ENCODE results near the gene PCSK2.

The PCSK2 gene

DNA sequence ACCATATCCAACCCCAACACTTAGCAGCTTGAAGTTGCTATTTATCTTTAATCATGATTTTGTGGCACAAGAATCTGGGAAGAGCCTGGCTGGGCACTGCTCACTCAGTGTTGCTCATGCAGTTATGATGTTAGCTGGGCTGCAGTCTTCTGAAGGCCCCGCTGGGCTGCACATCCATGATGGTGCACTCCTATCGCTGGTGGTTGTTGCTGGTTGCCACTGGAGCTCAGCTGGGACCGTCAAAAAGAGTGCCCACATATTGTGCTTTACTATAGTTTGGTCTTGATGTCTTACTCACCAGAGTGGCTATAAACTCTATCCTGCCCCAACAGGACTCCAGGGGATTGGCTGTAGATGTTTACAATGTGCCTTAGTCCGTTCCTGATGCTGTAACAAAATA lies 137.8 kb downstream of the PCSK2 start:
- TF ChIP-seq, protein P1, sequence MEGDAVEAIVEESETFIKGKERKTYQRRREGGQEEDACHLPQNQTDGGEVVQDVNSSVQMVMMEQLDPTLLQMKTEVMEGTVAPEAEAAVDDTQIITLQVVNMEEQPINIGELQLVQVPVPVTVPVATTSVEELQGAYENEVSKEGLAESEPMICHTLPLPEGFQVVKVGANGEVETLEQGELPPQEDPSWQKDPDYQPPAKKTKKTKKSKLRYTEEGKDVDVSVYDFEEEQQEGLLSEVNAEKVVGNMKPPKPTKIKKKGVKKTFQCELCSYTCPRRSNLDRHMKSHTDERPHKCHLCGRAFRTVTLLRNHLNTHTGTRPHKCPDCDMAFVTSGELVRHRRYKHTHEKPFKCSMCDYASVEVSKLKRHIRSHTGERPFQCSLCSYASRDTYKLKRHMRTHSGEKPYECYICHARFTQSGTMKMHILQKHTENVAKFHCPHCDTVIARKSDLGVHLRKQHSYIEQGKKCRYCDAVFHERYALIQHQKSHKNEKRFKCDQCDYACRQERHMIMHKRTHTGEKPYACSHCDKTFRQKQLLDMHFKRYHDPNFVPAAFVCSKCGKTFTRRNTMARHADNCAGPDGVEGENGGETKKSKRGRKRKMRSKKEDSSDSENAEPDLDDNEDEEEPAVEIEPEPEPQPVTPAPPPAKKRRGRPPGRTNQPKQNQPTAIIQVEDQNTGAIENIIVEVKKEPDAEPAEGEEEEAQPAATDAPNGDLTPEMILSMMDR (conservative IDR thresholded peaks at IDR 0.05; ENCODE audit: control insufficient read depth, insufficient read depth, low read depth, low read length) = no peak
- H3K4me3 ChIP-seq (ENCODE audit: control insufficient read depth, low read depth, low read length) = no peak overlapping the region

DNA sequence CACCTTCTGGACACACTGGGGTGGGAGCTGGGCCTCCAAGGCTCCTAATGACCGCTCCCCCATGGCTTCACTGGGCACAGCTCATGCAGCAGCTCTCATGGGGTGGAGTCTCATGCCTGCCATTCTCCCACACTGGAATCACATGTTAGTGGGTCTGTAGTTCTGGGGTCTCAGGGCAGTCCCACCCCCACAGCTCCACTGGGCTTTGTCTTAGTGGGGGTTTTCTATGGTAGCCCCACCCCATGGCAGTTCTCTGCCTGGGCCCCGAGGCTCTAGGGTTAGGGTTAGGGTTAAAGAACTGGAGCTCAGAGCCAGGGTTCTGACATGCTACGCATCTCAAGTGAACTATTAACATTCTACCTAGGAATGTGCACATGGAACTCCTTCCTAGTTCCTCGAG lies 139.0 kb downstream of the PCSK2 start:
- TF ChIP-seq, protein P1 (conservative IDR thresholded peaks at IDR 0.05; ENCODE audit: control insufficient read depth, insufficient read depth, low read depth, low read length) = no peak
- DNase-seq (ENCODE audit: low read depth) = no peak
- no peak overlapping the region for H3K4me3 ChIP-seq (ENCODE audit: control insufficient read depth, low read depth, low read length)

More for the DNA sequence above, 137.8 kb downstream of the PCSK2 start:
- no peak for DNase-seq (ENCODE audit: low read depth)

DNA sequence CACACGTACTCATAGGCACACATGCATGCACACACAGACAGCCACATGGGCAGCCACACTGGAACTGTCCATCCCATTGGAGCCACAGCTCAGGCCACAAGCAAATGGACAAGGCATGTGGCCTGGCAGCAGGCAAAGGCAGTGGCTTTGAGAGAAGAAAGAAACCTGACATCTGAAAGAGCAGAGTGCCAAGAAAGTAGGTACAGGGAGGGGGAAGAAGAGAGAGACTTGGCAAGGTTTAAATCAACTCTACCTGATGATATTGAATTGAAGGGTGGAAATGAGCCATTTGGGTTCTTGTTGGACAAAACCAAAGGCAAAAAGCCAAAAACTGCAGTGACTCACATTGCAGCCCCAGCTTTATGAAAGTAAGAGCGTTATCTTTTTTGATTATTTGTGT lies 142.7 kb downstream of the PCSK2 start:
- DNase-seq (ENCODE audit: low read depth) = no peak
- H3K4me3 ChIP-seq (ENCODE audit: control insufficient read depth, low read depth, low read length) = no peak overlapping the region

DNA sequence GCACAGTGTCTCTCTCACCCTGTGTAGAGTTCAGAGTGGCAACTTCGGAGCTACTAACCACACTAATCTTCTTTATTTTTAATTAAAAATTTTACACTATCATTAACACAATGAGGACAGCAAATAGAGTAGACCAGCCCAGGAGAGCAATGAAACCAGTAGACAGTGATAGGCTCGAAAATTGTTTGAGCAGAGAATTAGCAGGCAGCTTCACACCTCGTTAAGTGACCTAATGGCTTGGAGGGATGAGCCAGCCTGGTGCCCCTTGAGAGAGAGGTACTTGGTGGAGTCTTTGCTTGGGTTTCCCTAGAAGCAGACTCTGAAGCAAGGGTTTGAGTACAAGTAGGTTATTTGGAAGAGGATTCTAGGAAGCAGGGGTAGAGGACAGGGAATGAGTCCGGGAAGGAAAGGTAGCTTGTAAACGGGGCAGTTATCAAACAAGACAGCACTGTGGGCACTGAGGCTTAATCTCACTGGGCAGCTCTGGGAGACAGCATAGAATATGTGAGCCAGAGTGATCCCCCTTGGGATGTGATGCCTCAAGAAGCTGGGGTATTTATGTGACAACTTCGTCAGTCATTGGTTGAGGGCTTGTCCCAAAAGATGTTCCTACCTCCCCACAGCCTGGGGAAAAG lies 146.1 kb downstream of the PCSK2 start:
- H3K4me3 ChIP-seq (ENCODE audit: control insufficient read depth, low read depth, low read length) = no peak overlapping the region
- no peak for DNase-seq (ENCODE audit: low read depth)
- TF ChIP-seq, protein P1 (conservative IDR thresholded peaks at IDR 0.05; ENCODE audit: control insufficient read depth, insufficient read depth, low read depth, low read length) = no peak

More for the DNA sequence above, 142.7 kb downstream of the PCSK2 start:
- TF ChIP-seq, protein P1 (conservative IDR thresholded peaks at IDR 0.05; ENCODE audit: control insufficient read depth, insufficient read depth, low read depth, low read length) = no peak

DNA sequence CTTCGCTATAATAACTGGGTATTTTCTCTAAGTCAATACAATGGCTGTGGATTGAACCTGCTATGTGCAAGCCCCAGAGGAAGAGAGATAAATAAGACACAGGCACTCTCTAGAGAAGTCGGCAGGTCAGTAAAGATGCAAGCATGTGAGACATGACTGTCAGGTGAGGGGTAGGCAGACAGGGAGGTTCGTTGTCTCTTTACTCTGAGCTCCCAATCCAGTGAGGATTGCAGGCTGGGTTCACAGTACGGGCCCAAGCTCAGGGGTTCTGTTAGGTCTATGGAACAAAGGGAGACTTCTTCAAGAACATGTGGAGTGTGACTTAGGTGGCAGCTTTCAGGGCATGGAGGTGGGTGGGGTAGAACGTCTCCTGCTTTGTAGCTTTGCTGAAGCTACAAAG lies 147.2 kb downstream of the PCSK2 start:
- H3K4me3 ChIP-seq (ENCODE audit: control insufficient read depth, low read depth, low read length) = no peak overlapping the region
- no peak for DNase-seq (ENCODE audit: low read depth)
- TF ChIP-seq, protein P1 (conservative IDR thresholded peaks at IDR 0.05; ENCODE audit: control insufficient read depth, insufficient read depth, low read depth, low read length) = no peak

DNA sequence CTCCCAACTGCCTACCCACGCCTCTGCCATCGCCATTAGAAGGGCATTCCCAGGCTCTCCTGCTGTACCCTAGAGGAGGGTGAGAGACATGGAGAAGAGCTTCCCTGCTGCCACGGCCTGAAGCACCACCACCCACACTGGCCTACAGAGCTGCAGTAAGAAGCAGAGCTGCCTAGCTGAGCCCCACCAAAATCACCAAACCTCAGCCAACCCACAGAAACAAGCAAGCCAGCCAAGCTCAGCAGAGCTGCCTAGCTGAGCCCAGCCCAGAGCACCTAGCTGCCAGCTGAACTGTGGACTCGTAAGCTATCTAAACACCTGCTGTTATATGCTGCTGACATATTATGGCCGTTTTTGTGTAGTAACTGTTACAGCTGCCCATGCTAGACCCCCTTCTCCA lies 149.2 kb downstream of the PCSK2 start:
- TF ChIP-seq, protein P1 (conservative IDR thresholded peaks at IDR 0.05; ENCODE audit: control insufficient read depth, insufficient read depth, low read depth, low read length) = no peak
- no peak for DNase-seq (ENCODE audit: low read depth)
- H3K4me3 ChIP-seq (ENCODE audit: control insufficient read depth, low read depth, low read length) = no peak overlapping the region

DNA sequence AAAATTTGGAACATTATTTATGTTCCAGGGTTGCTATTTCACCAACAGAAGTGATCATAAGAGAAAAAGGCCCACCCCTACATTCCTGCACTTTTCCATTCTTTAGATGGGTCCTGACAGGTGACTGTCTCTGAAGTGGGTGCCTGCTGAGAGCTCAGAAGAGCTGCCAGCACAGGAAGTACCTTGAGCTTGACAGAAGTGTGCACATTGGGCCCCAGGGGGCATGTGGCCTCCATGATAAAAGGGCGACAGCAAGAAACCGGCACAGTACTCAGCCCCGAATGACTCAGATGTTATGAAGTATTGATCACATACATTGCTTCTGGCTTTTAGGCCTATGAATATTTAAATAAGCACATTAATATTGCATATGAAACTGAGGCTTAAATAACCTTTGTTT lies 150.4 kb downstream of the PCSK2 start:
- no peak for DNase-seq (ENCODE audit: low read depth)
- TF ChIP-seq, protein P1 (conservative IDR thresholded peaks at IDR 0.05; ENCODE audit: control insufficient read depth, insufficient read depth, low read depth, low read length) = no peak
- no peak overlapping the region for H3K4me3 ChIP-seq (ENCODE audit: control insufficient read depth, low read depth, low read length)

All from fibroblast of mammary gland (primary cell).